HG03378 (cell line): ENCODE measurements around the gene KRT13.

Experiments
- ATAC-seq: cut with Tn5 transposase; IDR thresholded peaks from one replicate; pipeline ENCODE4 v1.9.1; 2021; ENCODE audit warnings: mild to moderate bottlenecking, moderate library complexity; ENCODE audit not compliant: unreplicated experiment

Gene KRT13

GRCh38 chr17:41475421-41475820, 30.0 kb downstream of the KRT13 start:
- no peak for ATAC-seq

GRCh38 chr17:41474863-41475262, 30.5 kb downstream of the KRT13 start:
- ATAC-seq, result no peak

- ATAC-seq, result no peak
Observed at GRCh38 chr17:41468346-41468745, 37.1 kb downstream of the KRT13 start.

GRCh38 chr17:41467561-41467960, 37.9 kb downstream of the KRT13 start:
- no peak for ATAC-seq

GRCh38 chr17:41466988-41467387, 38.4 kb downstream of the KRT13 start, which contains the start of gene KRT32:
Gene KRT32 (minus strand): TSS chr17:41467386. CDS start chr17:41467325, 61 bp downstream.
- no peak for ATAC-seq

GRCh38 chr17:41464682-41465081, 40.7 kb downstream of the KRT13 start:
- ATAC-seq, result no peak

GRCh38 chr17:41464173-41464572, 41.2 kb downstream of the KRT13 start:
- no peak for ATAC-seq

GRCh38 chr17:41463746-41464145, 41.7 kb downstream of the KRT13 start:
- ATAC-seq, result no peak

GRCh38 chr17:41462705-41463104, 42.7 kb downstream of the KRT13 start:
- ATAC-seq, result no peak

- no peak for ATAC-seq
Observed at GRCh38 chr17:41457676-41458075, 47.7 kb downstream of the KRT13 start.

- no peak for ATAC-seq
Observed at GRCh38 chr17:41456204-41456603, 49.2 kb downstream of the KRT13 start.

- no peak for ATAC-seq
Observed at GRCh38 chr17:41455236-41455635, 50.2 kb downstream of the KRT13 start.

- ATAC-seq, result no peak
Observed at GRCh38 chr17:41453066-41453465, 52.3 kb downstream of the KRT13 start.

- ATAC-seq, result no peak
Observed at GRCh38 chr17:41452281-41452680, 53.1 kb downstream of the KRT13 start.

GRCh38 chr17:41451154-41451728, 54.2 kb downstream of the KRT13 start:
- no peak for ATAC-seq
